IMR-90 (cell line): ENCODE measurements around the gene RGL1. TPM values are rescaled to one million over a fixed set of nuclear protein-coding genes. Genes with fewer than 3 reads are reported as not detected.
A peak's percentile ranks its signal among the peaks of the same experiment; 100 is the strongest.

Experiments
- ATAC-seq: fragments of 200-7000 bp; cut with Tn5 transposase; 2 replicates; pipeline ENCODE4 v1.9.1; 2020; ENCODE audit warnings: low read depth, mild to moderate bottlenecking, moderate library complexity
- BruUV-seq: library from RNA; stranded (reverse); fragments of 400-500 nt; replicated peaks from 2 replicates; lab custom pipeline; 2021; lab: Mats Ljungman, UMichigan
- CTCF ChIA-PET: fragments of 300-600 bp; formaldehyde crosslinking; extraction: SDS; loops from one replicate; lab custom pipeline; 2021; ENCODE audit warnings: antibody characterized with exemption; lab: Yijun Ruan, JAX
- POLR2A ChIA-PET: fragments of 300-600 bp; sonication (Branson Sonifier 250); formaldehyde crosslinking; loops from one replicate; lab custom pipeline; 2022; ENCODE audit warnings: antibody characterized with exemption; ENCODE audit not compliant: unreplicated experiment; lab: Charles Lee
- DNase-seq: peaks from one replicate; pipeline ENCODE4 v3.0.0; 2013
- H2AFZ ChIP-seq: replicated peaks from 2 replicates; pipeline ENCODE3; 2013; ENCODE audit warnings: low read length, mild to moderate bottlenecking; ENCODE audit not compliant: poor library complexity
- H2AK5ac ChIP-seq: 2 replicates; pipeline ENCODE4 v1.6.1; 2013; ENCODE audit warnings: low read depth, low read length, inconsistent platforms
- H2AK9ac ChIP-seq: replicated peaks from 2 replicates; pipeline ENCODE3; 2013; ENCODE audit warnings: mild to moderate bottlenecking, low read depth, low read length, moderate library complexity; ENCODE audit not compliant: poor library complexity
- H2BK120ac ChIP-seq: 2 replicates; pipeline ENCODE4 v1.6.1; 2013; ENCODE audit warnings: low read depth, low read length, inconsistent platforms
- H2BK15ac ChIP-seq: 3 replicates; pipeline ENCODE4 v1.6.1; 2013; ENCODE audit warnings: low read depth, low read length, inconsistent platforms
- H2BK20ac ChIP-seq: 2 replicates; pipeline ENCODE4 v1.6.1; 2013; ENCODE audit warnings: low read depth, mild to moderate bottlenecking, inconsistent platforms, low read length, moderate library complexity
- H2BK5ac ChIP-seq: 2 replicates; pipeline ENCODE4 v1.6.1; 2013; ENCODE audit warnings: mild to moderate bottlenecking, low read depth, low read length, inconsistent platforms; ENCODE audit not compliant: poor library complexity, severe bottlenecking
- H3K14ac ChIP-seq: replicated peaks from 2 replicates; pipeline ENCODE4 v1.6.1; 2013; ENCODE audit warnings: low read depth, low read length, inconsistent platforms
- H3K18ac ChIP-seq: 2 replicates; pipeline ENCODE4 v1.6.1; 2013; ENCODE audit warnings: low read depth, low read length, control low read depth
- H3K23ac ChIP-seq: 2 replicates; pipeline ENCODE4 v1.6.1; 2013; ENCODE audit warnings: low read depth, low read length, inconsistent platforms
- H3K27ac ChIP-seq: 2 replicates; pipeline ENCODE4 v1.5.1; 2013; ENCODE audit warnings: mild to moderate bottlenecking, control low read depth, low read length; ENCODE audit not compliant: insufficient read depth
- H3K27me3 ChIP-seq: 2 replicates; pipeline ENCODE4 v1.6.1; 2013; ENCODE audit warnings: low read length; ENCODE audit not compliant: control insufficient read depth, insufficient read depth
- H3K36me3 ChIP-seq: 2 replicates; pipeline ENCODE4 v1.6.1; 2013; ENCODE audit warnings: low read length, mixed read lengths; ENCODE audit not compliant: control insufficient read depth, insufficient read depth
- H3K4ac ChIP-seq: 2 replicates; pipeline ENCODE4 v1.6.1; 2013; ENCODE audit warnings: low read depth, low read length, inconsistent platforms
- H3K4me1 ChIP-seq: 2 replicates; pipeline ENCODE4 v1.6.1; 2013; ENCODE audit warnings: low read length, mixed read lengths; ENCODE audit not compliant: control insufficient read depth, insufficient read depth
- H3K4me2 ChIP-seq: 2 replicates; pipeline ENCODE4 v1.6.1; 2013; ENCODE audit warnings: low read depth, mild to moderate bottlenecking, control low read depth, low read length, moderate library complexity
- H3K4me3 ChIP-seq: 2 replicates; pipeline ENCODE4 v1.5.1; 2013; ENCODE audit warnings: low read depth, mild to moderate bottlenecking, control low read depth, low read length, moderate library complexity; ENCODE audit not compliant: insufficient read depth
- H3K56ac ChIP-seq: 2 replicates; pipeline ENCODE4 v1.6.1; 2013; ENCODE audit warnings: low read length, inconsistent platforms; ENCODE audit not compliant: insufficient read depth; ENCODE audit errors: extremely low read depth
- H3K79me1 ChIP-seq, 2 experiments: 2 replicates each; pipeline ENCODE4 v1.6.1; 2013; ENCODE audit warnings: low read length in 2 of 2, inconsistent platforms in 1 of 2, low read depth in 1 of 2
- H3K9ac ChIP-seq: 2 replicates; pipeline ENCODE4 v1.6.1; 2013; ENCODE audit warnings: low read depth, low read length, control low read depth
- H3K9me1 ChIP-seq: 2 replicates; pipeline ENCODE4 v1.6.1; 2013; ENCODE audit warnings: low read length, inconsistent platforms; ENCODE audit not compliant: insufficient read depth
- H3K9me3 ChIP-seq: 2 replicates; pipeline ENCODE4 v1.6.1; 2013; ENCODE audit warnings: low read length; ENCODE audit not compliant: control insufficient read depth, insufficient read depth
- H4K20me1 ChIP-seq: 2 replicates; pipeline ENCODE4 v1.6.1; 2013; ENCODE audit warnings: low read length, inconsistent platforms; ENCODE audit not compliant: insufficient read depth
- H4K5ac ChIP-seq: 2 replicates; pipeline ENCODE4 v1.6.1; 2013; ENCODE audit warnings: mild to moderate bottlenecking, low read depth, low read length, control low read depth
- H4K8ac ChIP-seq, 2 experiments: 2 replicates each; pipeline ENCODE4 v1.6.1; 2013; ENCODE audit warnings: low read depth in 2 of 2, low read length in 2 of 2, control low read depth in 1 of 2, inconsistent platforms in 1 of 2
- H4K91ac ChIP-seq: 2 replicates; pipeline ENCODE4 v1.6.1; 2013; ENCODE audit warnings: low read depth, low read length, inconsistent platforms; ENCODE audit not compliant: insufficient read depth
- BHLHE40 ChIP-seq: fragments of 150-350 bp; IDR thresholded peaks from 2 replicates; pipeline ENCODE4 v1.6.1; 2016; ENCODE audit warnings: mild to moderate bottlenecking, low read depth, low read length
- CEBPB ChIP-seq: IDR thresholded peaks from 2 replicates; pipeline ENCODE4 v1.6.1; 2012; ENCODE audit warnings: low read depth, low read length, improper control_type of control experiment
- CHD1 ChIP-seq: IDR thresholded peaks from 2 replicates; pipeline ENCODE4 v1.6.1; 2012; ENCODE audit warnings: low read depth, low read length, improper control_type of control experiment
- FOS ChIP-seq: fragments of 150-350 bp; IDR thresholded peaks from 2 replicates; pipeline ENCODE4 v1.6.1; 2016; ENCODE audit warnings: low read depth, low read length
- MAFK ChIP-seq: IDR thresholded peaks from 2 replicates; pipeline ENCODE4 v1.6.1; 2012; ENCODE audit warnings: low read depth, low read length, improper control_type of control experiment
- MAZ ChIP-seq: IDR thresholded peaks from 2 replicates; pipeline ENCODE4 v1.6.1; 2012; ENCODE audit warnings: low read depth, mild to moderate bottlenecking, low read length, improper control_type of control experiment, moderate library complexity, borderline replicate concordance
- MXI1 ChIP-seq: IDR thresholded peaks from 2 replicates; pipeline ENCODE4 v1.6.1; 2012; ENCODE audit warnings: low read depth, mild to moderate bottlenecking, low read length, moderate library complexity, borderline replicate concordance
- NFE2L2 ChIP-seq: fragments of 150-350 bp; IDR thresholded peaks from 2 replicates; pipeline ENCODE4 v1.6.1; 2016; ENCODE audit warnings: low read depth, mild to moderate bottlenecking, low read length
- POLR2A ChIP-seq: IDR thresholded peaks from 2 replicates; pipeline ENCODE4 v1.6.1; 2012; ENCODE audit warnings: mild to moderate bottlenecking, low read depth, low read length
- RAD21 ChIP-seq: IDR thresholded peaks from 2 replicates; pipeline ENCODE4 v1.6.1; 2012; ENCODE audit warnings: low read length, improper control_type of control experiment
- RCOR1 ChIP-seq: IDR thresholded peaks from 2 replicates; pipeline ENCODE4 v1.6.1; 2012; ENCODE audit warnings: mild to moderate bottlenecking, low read length, improper control_type of control experiment; ENCODE audit not compliant: insufficient replicate concordance
- RFX5 ChIP-seq: IDR thresholded peaks from 2 replicates; pipeline ENCODE4 v1.8.0; 2012; ENCODE audit warnings: low read depth, mild to moderate bottlenecking, low read length, moderate library complexity
- SMC3 ChIP-seq: fragments of 150-350 bp; IDR thresholded peaks from 2 replicates; pipeline ENCODE4 v1.6.1; 2016; ENCODE audit warnings: low read depth, mild to moderate bottlenecking, antibody characterized with exemption, low read length, moderate library complexity
- WGBS, 2 experiments: methylation state at CpG; one replicate each; pipeline versions ENCODE4 v1.1.5 to v1.1.7; 2013; ENCODE audit warnings: missing lambda C conversion rate in 2 of 2; ENCODE audit not compliant: insufficient read length in 1 of 2; ENCODE audit errors: extremely low coverage in 2 of 2; 5-methylcytosine and 5-hydroxymethylcytosine counted together
- dilution Hi-C: fragments of 300-500 bp; cut with HindIII; formaldehyde crosslinking; loops from one replicate; pipeline ENCODE4 v1.14.3; 2018; ENCODE audit warnings: low sequenced_read_pairs; ENCODE audit not compliant: unreplicated experiment
- in situ Hi-C: fragments of 300-500 bp; cut with MboI; formaldehyde crosslinking; loops from 3 replicates; pipeline ENCODE4 v1.14.3; 2019; ENCODE audit warnings: low sequenced_read_pairs, inconsistent platforms, mixed read lengths
- intact Hi-C: fragments of 100-400 bp; cut with micrococcal nuclease; formaldehyde crosslinking; loops from 2 replicates; pipeline ENCODE4 v1.10.0; 2022
- polyA plus RNA-seq, 3 experiments: library from polyadenylated mRNA; depleted of rRNA; stranded (reverse); fragments of >200 nt; gene quantifications; 2 replicates each; pipeline ENCODE4 v1.2.3, GENCODE V29; 2012; ENCODE audit warnings: low replicate concordance in 1 of 3
- total RNA-seq: library from RNA; depleted of rRNA; stranded (reverse); fragments of >200 nt; gene quantifications from 2 replicates; pipeline ENCODE4 v1.2.3, GENCODE V29; 2012
- TF ChIP-seq, protein P1 (sequence below): fragments of 150-350 bp; IDR thresholded peaks from 2 replicates; pipeline ENCODE4 v1.6.1; 2017; ENCODE audit warnings: mild to moderate bottlenecking, antibody characterized with exemption, low read length, low read depth
- TF ChIP-seq, protein P2 (sequence below): fragments of 150-350 bp; IDR thresholded peaks from 2 replicates; pipeline ENCODE4 v1.6.1; 2016; ENCODE audit warnings: low read depth, mild to moderate bottlenecking, low read length, moderate library complexity, borderline replicate concordance
- TF ChIP-seq, protein P3 (sequence below): conservative IDR thresholded peaks from 2 replicates; pipeline ENCODE4 v1.5.1; 2012; ENCODE audit warnings: mild to moderate bottlenecking, low read depth, low read length, improper control_type of control experiment

RGL1 gene
- total and polyA plus RNA-seq, 2 of the 4 experiments (the other 2 are of a cell fraction), result 4.7 to 7.5 TPM

DNA sequence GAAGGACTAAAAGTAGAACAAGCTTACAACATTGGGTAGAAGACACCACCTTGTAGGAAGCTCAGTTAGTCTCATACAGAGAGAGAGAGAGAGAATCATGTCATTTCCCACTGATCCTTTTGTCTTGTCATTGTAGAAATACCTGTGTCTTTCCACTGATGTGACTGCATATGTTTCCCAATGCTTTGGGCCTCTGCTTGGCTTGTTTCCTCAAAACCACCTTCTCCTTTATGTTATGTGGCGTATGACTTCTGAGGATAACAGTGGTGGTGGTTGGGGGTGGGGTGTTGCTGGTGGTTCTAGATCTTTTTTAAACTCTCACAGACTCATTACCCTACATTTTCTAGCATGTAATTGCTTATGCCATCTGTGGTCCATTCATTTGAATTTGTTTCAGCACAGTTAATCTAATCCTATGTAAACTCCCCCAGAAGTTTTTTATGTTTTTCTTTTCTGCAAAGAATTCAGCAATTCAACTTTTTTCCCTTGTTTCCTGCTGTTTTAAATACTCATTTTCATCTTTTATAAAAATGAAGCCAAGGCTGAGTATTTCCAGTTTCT is 9.3 kb downstream of the RGL1 start:
- no peak overlapping the region for H3K18ac ChIP-seq
- no peaks in the 10 kb centered on the region for H3K27me3 ChIP-seq
- CTCF ChIA-PET, result no interaction called here
- H3K9me1 ChIP-seq, result peaks cover 9% of the 10 kb centered on the region
- H2AK9ac ChIP-seq, result no peak overlapping the region
- H3K9me3 ChIP-seq, result no peaks in the 10 kb centered on the region
- H3K56ac ChIP-seq, result no peak overlapping the region
- no peak overlapping the region for H2AFZ ChIP-seq
- H3K79me1 ChIP-seq, result peaks cover 3 to 37% of the 10 kb centered on the region in 2 experiments
- 0 out of 2 replicates have a peak overlapping the region, but pooled peaks have one; percentile 20 for H2AK5ac ChIP-seq
- dilution Hi-C loops (no loop called here), intact Hi-C loops (no loop called here), in situ Hi-C loops (no loop called here)
- H3K36me3 ChIP-seq, result no peaks in the 10 kb centered on the region
- H4K91ac ChIP-seq, result no peak overlapping the region
- no peak overlapping the region for H4K8ac ChIP-seq
- H4K20me1 ChIP-seq, result no peaks in the 10 kb centered on the region
- ATAC-seq (no peak), DNase-seq (no peak)
- no peak overlapping the region; the same call in 1 of the 2 replicates for H3K14ac ChIP-seq
- H4K5ac ChIP-seq, result no peak overlapping the region
- H3K4me3 ChIP-seq, result no peak overlapping the region
- no peak overlapping the region for H2BK120ac ChIP-seq
- peak overlapping the region; percentile 24; the same call in 1 of the 2 replicates for H2BK20ac ChIP-seq
- no peak overlapping the region for H3K27ac ChIP-seq
- TF ChIP-seq, protein P1, sequence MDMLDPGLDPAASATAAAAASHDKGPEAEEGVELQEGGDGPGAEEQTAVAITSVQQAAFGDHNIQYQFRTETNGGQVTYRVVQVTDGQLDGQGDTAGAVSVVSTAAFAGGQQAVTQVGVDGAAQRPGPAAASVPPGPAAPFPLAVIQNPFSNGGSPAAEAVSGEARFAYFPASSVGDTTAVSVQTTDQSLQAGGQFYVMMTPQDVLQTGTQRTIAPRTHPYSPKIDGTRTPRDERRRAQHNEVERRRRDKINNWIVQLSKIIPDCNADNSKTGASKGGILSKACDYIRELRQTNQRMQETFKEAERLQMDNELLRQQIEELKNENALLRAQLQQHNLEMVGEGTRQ, result no peak
- no peak for TF ChIP-seq NFE2L2
- no peak for TF ChIP-seq FOS
- TF ChIP-seq MXI1, result no peak
- TF ChIP-seq MAZ, result no peak
- no peak for TF ChIP-seq SMC3
- no peak for TF ChIP-seq RFX5
- TF ChIP-seq, protein P2, sequence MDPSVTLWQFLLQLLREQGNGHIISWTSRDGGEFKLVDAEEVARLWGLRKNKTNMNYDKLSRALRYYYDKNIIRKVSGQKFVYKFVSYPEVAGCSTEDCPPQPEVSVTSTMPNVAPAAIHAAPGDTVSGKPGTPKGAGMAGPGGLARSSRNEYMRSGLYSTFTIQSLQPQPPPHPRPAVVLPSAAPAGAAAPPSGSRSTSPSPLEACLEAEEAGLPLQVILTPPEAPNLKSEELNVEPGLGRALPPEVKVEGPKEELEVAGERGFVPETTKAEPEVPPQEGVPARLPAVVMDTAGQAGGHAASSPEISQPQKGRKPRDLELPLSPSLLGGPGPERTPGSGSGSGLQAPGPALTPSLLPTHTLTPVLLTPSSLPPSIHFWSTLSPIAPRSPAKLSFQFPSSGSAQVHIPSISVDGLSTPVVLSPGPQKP, result no peak
- TF ChIP-seq CHD1, result no peak
- no peak for TF ChIP-seq MAFK
- TF ChIP-seq BHLHE40, result no peak
- no peak for TF ChIP-seq RAD21
- TF ChIP-seq, protein P3, sequence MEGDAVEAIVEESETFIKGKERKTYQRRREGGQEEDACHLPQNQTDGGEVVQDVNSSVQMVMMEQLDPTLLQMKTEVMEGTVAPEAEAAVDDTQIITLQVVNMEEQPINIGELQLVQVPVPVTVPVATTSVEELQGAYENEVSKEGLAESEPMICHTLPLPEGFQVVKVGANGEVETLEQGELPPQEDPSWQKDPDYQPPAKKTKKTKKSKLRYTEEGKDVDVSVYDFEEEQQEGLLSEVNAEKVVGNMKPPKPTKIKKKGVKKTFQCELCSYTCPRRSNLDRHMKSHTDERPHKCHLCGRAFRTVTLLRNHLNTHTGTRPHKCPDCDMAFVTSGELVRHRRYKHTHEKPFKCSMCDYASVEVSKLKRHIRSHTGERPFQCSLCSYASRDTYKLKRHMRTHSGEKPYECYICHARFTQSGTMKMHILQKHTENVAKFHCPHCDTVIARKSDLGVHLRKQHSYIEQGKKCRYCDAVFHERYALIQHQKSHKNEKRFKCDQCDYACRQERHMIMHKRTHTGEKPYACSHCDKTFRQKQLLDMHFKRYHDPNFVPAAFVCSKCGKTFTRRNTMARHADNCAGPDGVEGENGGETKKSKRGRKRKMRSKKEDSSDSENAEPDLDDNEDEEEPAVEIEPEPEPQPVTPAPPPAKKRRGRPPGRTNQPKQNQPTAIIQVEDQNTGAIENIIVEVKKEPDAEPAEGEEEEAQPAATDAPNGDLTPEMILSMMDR, result no peak
- TF ChIP-seq CEBPB, result no peak
- no peak for TF ChIP-seq POLR2A
- no peak for TF ChIP-seq RCOR1
- H2BK15ac ChIP-seq, result no peak overlapping the region
- POLR2A ChIA-PET, result no interaction called here
- no TSS peak for BruUV-seq
- no peak overlapping the region for H3K4me2 ChIP-seq
- no peak overlapping the region for H2BK5ac ChIP-seq
- H3K4ac ChIP-seq, result no peak overlapping the region
- peaks cover 11% of the 10 kb centered on the region for H3K4me1 ChIP-seq
- no CpG with 5 or more reads among the region's 1 CpG for WGBS, 2 experiments
- H3K23ac ChIP-seq, result no peak overlapping the region
- no peak overlapping the region for H3K9ac ChIP-seq
